H1 (cell line): ENCODE measurements around the gene TAT. TPM values are rescaled to one million over a fixed set of nuclear protein-coding genes. Genes with fewer than 3 reads are reported as not detected.

ENCODE experiments used
- CTCF ChIA-PET: fragments of 300-600 bp; sonication (Branson Sonifier 250); formaldehyde crosslinking; loops from one replicate; lab custom pipeline; 2021; ENCODE audit not compliant: partially characterized antibody; lab: Charles Lee
- POLR2A ChIA-PET: fragments of 300-600 bp; sonication (Branson Sonifier 250); formaldehyde crosslinking; loops from one replicate; lab custom pipeline; 2021; ENCODE audit warnings: inconsistent platforms; ENCODE audit not compliant: partially characterized antibody; lab: Charles Lee
- DNase-seq, 2 experiments: peaks; one replicate each; pipeline versions ENCODE4 v3.0.0 to v3.0.0-alpha.2; 2010 to 2022; ENCODE audit warnings: low spot score in 2 of 2, low read depth in 1 of 2, mixed read lengths in 1 of 2
- FAIRE-seq: peaks from 2 replicates; lab custom pipeline; 2011; peaks lifted over from hg19 to GRCh38; lab: Jason Lieb, UNC
- H2AFZ ChIP-seq: 2 replicates; pipeline ENCODE4 v1.8.1; 2012; ENCODE audit warnings: low read length, inconsistent platforms
- H2AK5ac ChIP-seq: 2 replicates; pipeline ENCODE4 v1.6.1; 2013; ENCODE audit warnings: low read depth, low read length
- H2BK120ac ChIP-seq: replicated peaks from 2 replicates; pipeline ENCODE3; 2013; ENCODE audit warnings: low read depth, low read length, inconsistent platforms
- H2BK12ac ChIP-seq: 2 replicates; pipeline ENCODE4 v1.6.1; 2013; ENCODE audit warnings: low read depth, low read length
- H2BK15ac ChIP-seq: 2 replicates; pipeline ENCODE4 v1.6.1; 2013; ENCODE audit warnings: low read length
- H2BK20ac ChIP-seq: 2 replicates; pipeline ENCODE4 v1.6.1; 2013; ENCODE audit warnings: low read length
- H2BK5ac ChIP-seq: 2 replicates; pipeline ENCODE4 v1.6.1; 2013; ENCODE audit warnings: low read depth, low read length
- H3K14ac ChIP-seq: 2 replicates; pipeline ENCODE4 v1.6.1; 2013; ENCODE audit warnings: inconsistent platforms; ENCODE audit not compliant: insufficient read length
- H3K18ac ChIP-seq: 2 replicates; pipeline ENCODE4 v1.6.1; 2013; ENCODE audit warnings: low read length; ENCODE audit errors: extremely low read depth
- H3K23ac ChIP-seq: 2 replicates; pipeline ENCODE4 v1.6.1; 2013; ENCODE audit warnings: inconsistent platforms; ENCODE audit not compliant: insufficient read length
- H3K23me2 ChIP-seq: 2 replicates; pipeline ENCODE4 v1.6.1; 2013; ENCODE audit warnings: low read depth, low read length
- H3K27ac ChIP-seq: 2 replicates; pipeline ENCODE4 v1.6.1; 2011; ENCODE audit warnings: low read depth, low read length, inconsistent platforms
- H3K27me3 ChIP-seq, 4 experiments: replicated peaks in 1 of 4; 1 replicate in 1 of 4; 2 replicates in 3 of 4; pipeline versions ENCODE4 v1.6.1 to v1.8.1; 2011 to 2013; ENCODE audit warnings: low read length in 3 of 4, mild to moderate bottlenecking in 3 of 4, inconsistent platforms in 2 of 4, mixed read lengths in 2 of 4, moderate library complexity in 1 of 4; ENCODE audit not compliant: control insufficient read depth in 3 of 4, insufficient read depth in 3 of 4; ENCODE audit errors: extremely low read depth in 1 of 4
- H3K36me3 ChIP-seq, 4 experiments: 2 replicates each; pipeline versions ENCODE4 v1.6.1 to v1.8.1; 2011 to 2013; ENCODE audit warnings: mild to moderate bottlenecking in 4 of 4, low read length in 3 of 4, moderate library complexity in 2 of 4, control low read depth in 1 of 4, inconsistent platforms in 1 of 4; ENCODE audit not compliant: insufficient read depth in 4 of 4, control insufficient read depth in 2 of 4
- H3K4ac ChIP-seq: replicated peaks from 2 replicates; pipeline ENCODE3; 2013; ENCODE audit warnings: low read length, low read depth, mixed read lengths, inconsistent platforms; ENCODE audit not compliant: insufficient read length
- H3K4me1 ChIP-seq, 4 experiments: replicated peaks in 1 of 4; 1 replicate in 1 of 4; 2 replicates in 3 of 4; pipeline versions ENCODE4 v1.6.1 to v1.8.1; 2011 to 2013; ENCODE audit warnings: low read length in 3 of 4, inconsistent platforms in 2 of 4, mixed read lengths in 1 of 4; ENCODE audit not compliant: insufficient read depth in 4 of 4, control insufficient read depth in 3 of 4
- H3K4me2 ChIP-seq, 2 experiments: 2 replicates each; pipeline versions ENCODE4 v1.6.1 to v1.8.1; 2011 to 2013; ENCODE audit warnings: low read depth in 2 of 2, low read length in 2 of 2, control low read depth in 1 of 2, inconsistent platforms in 1 of 2, mild to moderate bottlenecking in 1 of 2; ENCODE audit not compliant: insufficient read depth in 1 of 2
- H3K4me3 ChIP-seq, 4 experiments: fragments of 200-600, 300-600 bp in 1 of 4; sonication (generic), shearing (Covaris generic), sonication (Bioruptor Twin) in 1 of 4; 2 replicates each; pipeline versions ENCODE4 v1.5.1 to v1.8.1; 2011 to 2016; ENCODE audit warnings: low read length in 4 of 4, low read depth in 3 of 4, control low read depth in 2 of 4, inconsistent platforms in 2 of 4, mild to moderate bottlenecking in 2 of 4, mixed read lengths in 1 of 4, moderate library complexity in 1 of 4; ENCODE audit not compliant: insufficient read depth in 2 of 4; ENCODE audit errors: extremely low read depth in 1 of 4
- H3K56ac ChIP-seq: replicated peaks from 2 replicates; pipeline ENCODE3; 2013; ENCODE audit warnings: low read depth, mild to moderate bottlenecking, mixed read lengths, low read length, inconsistent platforms; ENCODE audit not compliant: insufficient read length
- H3K79me1 ChIP-seq: 2 replicates; pipeline ENCODE4 v1.6.1; 2013; ENCODE audit warnings: low read depth, low read length, control low read depth
- H3K79me2 ChIP-seq, 2 experiments: 2 replicates each; pipeline versions ENCODE4 v1.6.1 to v1.8.1; 2012 to 2013; ENCODE audit warnings: low read length in 2 of 2, mild to moderate bottlenecking in 2 of 2, inconsistent platforms in 1 of 2; ENCODE audit not compliant: insufficient read depth in 2 of 2, control insufficient read depth in 1 of 2
- H3K9ac ChIP-seq, 4 experiments: replicated peaks in 1 of 4; 1 replicate in 1 of 4; 2 replicates in 3 of 4; pipeline versions ENCODE4 v1.6.1 to v1.8.1; 2011 to 2013; ENCODE audit warnings: low read depth in 3 of 4, low read length in 3 of 4, control low read depth in 2 of 4, mild to moderate bottlenecking in 2 of 4, moderate library complexity in 2 of 4, inconsistent platforms in 1 of 4; ENCODE audit errors: extremely low read depth in 1 of 4
- H3K9me3 ChIP-seq, 2 experiments: 2 replicates each; pipeline versions ENCODE4 v1.6.1 to v1.8.1; 2012 to 2013; ENCODE audit warnings: mild to moderate bottlenecking in 2 of 2, moderate library complexity in 2 of 2, control low read depth in 1 of 2, inconsistent platforms in 1 of 2, low read depth in 1 of 2, low read length in 1 of 2, mixed read lengths in 1 of 2; ENCODE audit not compliant: insufficient read depth in 2 of 2
- H4K20me1 ChIP-seq, 2 experiments: replicated peaks in 1 of 2; 2 replicates each; pipeline versions ENCODE3 to v1.8.1; 2011 to 2013; ENCODE audit warnings: inconsistent platforms in 2 of 2, low read length in 2 of 2, mild to moderate bottlenecking in 1 of 2; ENCODE audit not compliant: insufficient read depth in 2 of 2, control insufficient read depth in 1 of 2
- H4K5ac ChIP-seq: 2 replicates; pipeline ENCODE4 v1.6.1; 2013; ENCODE audit warnings: low read length, low read depth, mixed read lengths, inconsistent platforms; ENCODE audit not compliant: insufficient read length
- H4K8ac ChIP-seq: 2 replicates; pipeline ENCODE4 v1.8.0; 2013; ENCODE audit warnings: mild to moderate bottlenecking, moderate library complexity, low read length, inconsistent platforms; ENCODE audit not compliant: insufficient read depth; ENCODE audit errors: extremely low read depth
- H4K91ac ChIP-seq: replicated peaks from 2 replicates; pipeline ENCODE3; 2013; ENCODE audit warnings: low read length, mixed read lengths, inconsistent platforms; ENCODE audit not compliant: insufficient read length
- BRCA1 ChIP-seq: IDR thresholded peaks from 2 replicates; pipeline ENCODE4 v1.6.1; 2012; ENCODE audit warnings: low read depth, low read length, improper control_type of control experiment
- CREB1 ChIP-seq: IDR thresholded peaks from 2 replicates; pipeline ENCODE4 v1.6.1; 2012; ENCODE audit warnings: inconsistent platforms
- EP300 ChIP-seq, 2 experiments: IDR thresholded peaks; 1 replicate in 1 of 2; 2 replicates in 1 of 2; pipeline ENCODE4 v1.6.1; 2011 to 2012; ENCODE audit warnings: low read depth in 2 of 2, low read length in 2 of 2, mild to moderate bottlenecking in 2 of 2, borderline replicate concordance in 1 of 2, inconsistent platforms in 1 of 2, moderate library complexity in 1 of 2
- JUN ChIP-seq: IDR thresholded peaks from 2 replicates; pipeline ENCODE4 v1.6.1; 2011; ENCODE audit warnings: low read depth, mild to moderate bottlenecking, improper control_type of control experiment, low read length
- MAFK ChIP-seq: IDR thresholded peaks from 2 replicates; pipeline ENCODE4 v1.6.1; 2012; ENCODE audit warnings: low read depth, mild to moderate bottlenecking, improper control_type of control experiment, low read length
- NANOG ChIP-seq: IDR thresholded peaks from 2 replicates; pipeline ENCODE4 v1.6.1; 2011; ENCODE audit warnings: low read length, low read depth, mild to moderate bottlenecking, inconsistent platforms; ENCODE audit not compliant: insufficient read depth, poor library complexity, severe bottlenecking
- NRF1 ChIP-seq: IDR thresholded peaks from 2 replicates; pipeline ENCODE4 v1.6.1; 2011; ENCODE audit warnings: mild to moderate bottlenecking, low read depth, low read length, improper control_type of control experiment
- RBBP5 ChIP-seq: IDR thresholded peaks from 2 replicates; pipeline ENCODE4 v1.7.1; 2012; ENCODE audit warnings: low read depth, mild to moderate bottlenecking, inconsistent platforms, low read length, moderate library complexity, borderline replicate concordance
- SP2 ChIP-seq: IDR thresholded peaks from 2 replicates; pipeline ENCODE4 v1.6.1; 2012; ENCODE audit warnings: mild to moderate bottlenecking, low read length, inconsistent platforms
- SP4 ChIP-seq: IDR thresholded peaks from 2 replicates; pipeline ENCODE4 v1.6.1; 2012; ENCODE audit warnings: low read length, inconsistent platforms
- TAF1 ChIP-seq: IDR thresholded peaks from 2 replicates; pipeline ENCODE4 v1.6.1; 2011; ENCODE audit warnings: mild to moderate bottlenecking, low read depth, low read length
- TCF12 ChIP-seq: IDR thresholded peaks from 2 replicates; pipeline ENCODE4 v1.6.1; 2011; ENCODE audit warnings: low read depth, mild to moderate bottlenecking, low read length
- WGBS, 2 experiments: shearing (Covaris generic) in 1 of 2; methylation state at CpG; one replicate each; pipeline versions ENCODE4 v1.1.6 to v1.1.7; 2013 to 2015; ENCODE audit warnings: low lambda C conversion rate in 2 of 2, mixed read lengths in 2 of 2, inconsistent platforms in 1 of 2, low coverage in 1 of 2, missing lambda C conversion rate in 1 of 2; ENCODE audit not compliant: insufficient replicate concordance in 2 of 2, insufficient coverage in 1 of 2, insufficient read length in 1 of 2; ENCODE audit errors: extremely low coverage in 1 of 2, missing lambda C conversion rate in 1 of 2; 5-methylcytosine and 5-hydroxymethylcytosine counted together
- polyA plus RNA-seq, 7 experiments: library from polyadenylated mRNA; depleted of rRNA in 3 of 7; stranded (reverse) in 5 of 7; unstranded in 2 of 7; fragments of >200 nt in 5 of 7; fragments of 200-250 nt in 2 of 7; gene quantifications; 1 replicate in 5 of 7; 2 replicates in 1 of 7; 4 replicates in 1 of 7; pipeline versions ENCODE4 v1.2.1 to v1.2.3, GENCODE V29; 2011 to 2013; ENCODE audit warnings: missing spikeins in 2 of 7, mixed read lengths in 2 of 7
- total RNA-seq: library from RNA; stranded (reverse); fragmentation: NEBNext Ultra II Directional; extraction: Animal tissue kit (Norgen Biotek cat#: 25700); gene quantifications from 2 replicates; pipeline ENCODE4 v1.2.1, GENCODE V29; 2021

The TAT gene
- total and polyA plus RNA-seq, 2 of the 8 experiments (the other 6 are each of a cell fraction or from before 2014, with no cell fraction given): 0.03 TPM; not detected in 1

- peaks cover 0 to 2% (median 0%) of the 10 kb centered on the region in 4 experiments; a peak in 1 of 7 replicates for H3K4me1 ChIP-seq
- no peak overlapping the region for H3K4ac ChIP-seq
- no peaks in the 10 kb centered on the region for H3K36me3 ChIP-seq
- H2BK120ac ChIP-seq: no peak overlapping the region
- no peaks in the 10 kb centered on the region for H3K79me2 ChIP-seq
- H3K27me3 ChIP-seq: no peaks in the 10 kb centered on the region
- H4K91ac ChIP-seq: no peak overlapping the region
- H2AK5ac ChIP-seq: no peak overlapping the region
- 72% methylated on average over 8 of the region's 9 CpGs; no CpG with 5 or more reads in 1 of the 2 experiments for WGBS, 2 experiments
- no peak overlapping the region for H2BK5ac ChIP-seq
- no peak overlapping the region for H3K27ac ChIP-seq
- H3K79me1 ChIP-seq: no peaks in the 10 kb centered on the region
- peak overlapping the region; percentile 56; the same call in 1 of the 2 replicates for H2AFZ ChIP-seq
- no peak overlapping the region for H2BK20ac ChIP-seq
- no peak overlapping the region for H3K18ac ChIP-seq
- H2BK15ac ChIP-seq: no peak overlapping the region
- H3K9ac ChIP-seq: 0 out of 7 replicates have a peak overlapping the region, but pooled peaks of 1 of the 4 experiments have one; percentile 55
- H4K5ac ChIP-seq: no peak overlapping the region
- peaks cover 0 to 6% of the 10 kb centered on the region in 2 experiments; a peak in 1 of 4 replicates for H3K9me3 ChIP-seq
- DNase-seq (no peak), FAIRE-seq (no peak)
- no peak overlapping the region for H3K14ac ChIP-seq
- no peak overlapping the region for H3K56ac ChIP-seq
- H3K23ac ChIP-seq: no peak overlapping the region
- H4K8ac ChIP-seq: no peak overlapping the region
- H3K4me3 ChIP-seq: peak overlapping the region in 3 of 4 experiments; percentile 35 to 68 (median 67); a peak in 4 of 8 replicates
- H3K23me2 ChIP-seq: peaks cover 5% of the 10 kb centered on the region; the same call in 1 of the 2 replicates
- no peak overlapping the region for H2BK12ac ChIP-seq
- CTCF ChIA-PET: interaction anchor here (0.8 to 4.0 kb wide), 17 partner anchors 8 to 161 kb away, joined by 3 to 39 read pairs (median 4); no protein-coding TSS in a partner anchor
- H3K4me2 ChIP-seq: peak overlapping the region; percentile 94 to 95
- H4K20me1 ChIP-seq: no peaks in the 10 kb centered on the region
- POLR2A ChIA-PET: interaction anchor here (0.6 to 2.4 kb wide), 7 partner anchors 21 to 153 kb away, joined by 3 to 11 read pairs (median 4); partner anchors contain the start of gene CHST4
- TF ChIP-seq RBBP5 (no peak), NANOG (no peak), JUN (no peak), TCF12 (no peak), MAFK (no peak), SP2 (no peak), BRCA1 (no peak), CREB1 (no peak), SP4 (no peak), EP300 (IDR thresholded peaks at IDR 0.05; ENCODE audit: borderline replicate concordance in 1 of 2, low read depth in 2 of 2, low read length in 2 of 2) (no peak), NRF1 (no peak), TAF1 (no peak)
These were observed 10.8 kb downstream of the TAT start for GRCh38 chr16:71565812-71566700.
